GM12878 (cell line): ENCODE measurements around the gene OSBPL3. TPM values are rescaled to one million over a fixed set of nuclear protein-coding genes. Genes with fewer than 3 reads are reported as not detected.

ENCODE experiments used
- ATAC-seq: fragments of 200-7000 bp; cut with Tn5 transposase; 3 replicates; pipeline ENCODE4 v1.9.1; 2020; ENCODE audit warnings: mild to moderate bottlenecking, moderate library complexity
- BruUV-seq: library from RNA; stranded (reverse); fragments of 400-500 nt; replicated peaks from 2 replicates; lab custom pipeline; 2021; lab: Mats Ljungman, UMichigan
- CTCF ChIA-PET: fragments of 300-600 bp; sonication (Branson Sonifier 250); formaldehyde crosslinking; extraction: SDS; loops from one replicate; lab custom pipeline; 2021; ENCODE audit warnings: inconsistent platforms; lab: Yijun Ruan, JAX
- POLR2A ChIA-PET: fragments of 350-600 bp; formaldehyde crosslinking; extraction: SDS; loops from one replicate; lab custom pipeline; 2021; ENCODE audit warnings: inconsistent platforms; lab: Charles Lee
- RAD21 ChIA-PET: fragments of 300-600 bp; sonication (Branson Sonifier 250); formaldehyde crosslinking; loops from one replicate; lab custom pipeline; 2023; ENCODE audit warnings: antibody characterized with exemption; ENCODE audit not compliant: unreplicated experiment; lab: Charles Lee
- SMC1A ChIA-PET: fragments of 300-600 bp; sonication (Branson Sonifier 250); formaldehyde crosslinking; loops from one replicate; lab custom pipeline; 2023; ENCODE audit not compliant: unreplicated experiment, uncharacterized antibody; lab: Charles Lee
- DNase-seq: peaks from one replicate; pipeline ENCODE4 v3.0.0-alpha.2; 2011; ENCODE audit warnings: low read depth, low spot score
- FAIRE-seq: peaks from 3 replicates; lab custom pipeline; 2011; peaks lifted over from hg19 to GRCh38; lab: Jason Lieb, UNC
- H2AFZ ChIP-seq: 2 replicates; pipeline ENCODE4 v1.6.0; 2011; ENCODE audit warnings: low read depth, low read length, control low read depth; ENCODE audit not compliant: control insufficient read depth
- H3K27ac ChIP-seq: 2 replicates; pipeline ENCODE4 v1.5.1; 2011; ENCODE audit warnings: control low read depth; ENCODE audit not compliant: control insufficient read depth, insufficient read depth
- H3K27me3 ChIP-seq, 2 experiments: replicated peaks in 1 of 2; 2 replicates each; pipeline versions ENCODE4 v1.6.0 to v1.6.1; 2011; ENCODE audit warnings: low read length in 1 of 2; ENCODE audit not compliant: control insufficient read depth in 2 of 2, insufficient read depth in 2 of 2
- H3K36me3 ChIP-seq, 2 experiments: 2 replicates each; pipeline ENCODE4 v1.5.1; 2011; ENCODE audit warnings: low read length in 1 of 2; ENCODE audit not compliant: control insufficient read depth in 2 of 2, insufficient read depth in 2 of 2
- H3K4me1 ChIP-seq: 2 replicates; pipeline ENCODE4 v1.6.1; 2011; ENCODE audit warnings: mild to moderate bottlenecking, low read length, moderate library complexity, mixed read lengths; ENCODE audit not compliant: control insufficient read depth, insufficient read depth
- H3K4me2 ChIP-seq: 2 replicates; pipeline ENCODE4 v1.6.0; 2011; ENCODE audit warnings: control low read depth; ENCODE audit not compliant: control insufficient read depth, insufficient read depth
- H3K4me3 ChIP-seq: fragments of 200-600 bp; sonication (generic); 2 replicates; pipeline ENCODE4 v1.5.1; 2016
- H3K79me2 ChIP-seq: 2 replicates; pipeline ENCODE4 v1.6.0; 2011; ENCODE audit warnings: low read length; ENCODE audit not compliant: control insufficient read depth, insufficient read depth
- H3K9ac ChIP-seq: 2 replicates; pipeline ENCODE4 v1.8.0; 2011; ENCODE audit warnings: low read length, control low read depth, mixed read lengths; ENCODE audit not compliant: control insufficient read depth, insufficient read depth
- H3K9me3 ChIP-seq: replicated peaks from 3 replicates; pipeline ENCODE4 v1.5.1; 2011; ENCODE audit warnings: mild to moderate bottlenecking, low read length; ENCODE audit not compliant: control insufficient read depth, insufficient read depth
- H4K20me1 ChIP-seq: 2 replicates; pipeline ENCODE4 v1.6.0; 2011; ENCODE audit not compliant: control insufficient read depth, insufficient read depth
- BACH1 ChIP-seq: fragments of 450-650 bp; IDR thresholded peaks from 2 replicates; pipeline ENCODE4 v1.6.1; 2017; ENCODE audit warnings: mild to moderate bottlenecking, borderline replicate concordance
- CHD1 ChIP-seq: IDR thresholded peaks from 2 replicates; pipeline ENCODE4 v1.6.1; 2012; ENCODE audit warnings: low read depth, low read length, improper control_type of control experiment
- CREB1 ChIP-seq: IDR thresholded peaks from 2 replicates; pipeline ENCODE4 v1.6.1; 2012; ENCODE audit warnings: low read depth, mild to moderate bottlenecking, inconsistent platforms
- ETV6 ChIP-seq, 2 experiments: fragments of 450-650 bp in 1 of 2; IDR thresholded peaks in 1 of 2; conservative IDR thresholded peaks in 1 of 2; 2 replicates each; pipeline ENCODE4 v1.6.1; 2014; ENCODE audit warnings: antibody characterized with exemption in 1 of 2, borderline replicate concordance in 1 of 2, low read depth in 1 of 2, mild to moderate bottlenecking in 1 of 2, moderate library complexity in 1 of 2
- IKZF1 ChIP-seq: fragments of 450-650 bp; conservative IDR thresholded peaks from 2 replicates; pipeline ENCODE4 v1.6.1; 2017; ENCODE audit warnings: antibody characterized with exemption, mild to moderate bottlenecking
- IKZF2 ChIP-seq, 2 experiments: fragments of 450-650 bp; IDR thresholded peaks; 2 replicates each; pipeline ENCODE4 v1.6.1; 2017; ENCODE audit warnings: mild to moderate bottlenecking in 2 of 2, moderate library complexity in 2 of 2
- KLF5 ChIP-seq: fragments of 450-650 bp; IDR thresholded peaks from 2 replicates; pipeline ENCODE4 v1.6.1; 2014; ENCODE audit warnings: mild to moderate bottlenecking; ENCODE audit not compliant: partially characterized antibody
- MTA2 ChIP-seq: fragments of 450-650 bp; IDR thresholded peaks from 2 replicates; pipeline ENCODE4 v1.6.1; 2016; ENCODE audit warnings: low read depth, mild to moderate bottlenecking, moderate library complexity
- NFXL1 ChIP-seq: fragments of 450-650 bp; IDR thresholded peaks from 2 replicates; pipeline ENCODE4 v1.6.1; 2017; ENCODE audit warnings: antibody characterized with exemption, mild to moderate bottlenecking, borderline replicate concordance
- NR2F1 ChIP-seq: fragments of 450-650 bp; conservative IDR thresholded peaks from 2 replicates; pipeline ENCODE4 v1.6.1; 2017; ENCODE audit warnings: mild to moderate bottlenecking
- SKIL ChIP-seq: fragments of 450-650 bp; IDR thresholded peaks from 2 replicates; pipeline ENCODE4 v1.6.1; 2017; ENCODE audit warnings: mild to moderate bottlenecking, low read depth, inconsistent platforms; ENCODE audit not compliant: poor library complexity, severe bottlenecking
- SMAD1 ChIP-seq: fragments of 450-650 bp; IDR thresholded peaks from 2 replicates; pipeline ENCODE4 v1.6.1; 2018; ENCODE audit warnings: mild to moderate bottlenecking, low read depth; ENCODE audit not compliant: partially characterized antibody
- SMARCA5 ChIP-seq: fragments of 450-650 bp; IDR thresholded peaks from 2 replicates; pipeline ENCODE4 v1.6.1; 2017; ENCODE audit warnings: mild to moderate bottlenecking
- TCF3 ChIP-seq: IDR thresholded peaks from 2 replicates; pipeline ENCODE4 v1.6.1; 2012; ENCODE audit warnings: low read depth, mild to moderate bottlenecking, low read length, borderline replicate concordance; ENCODE audit not compliant: insufficient read depth
- ZBED1 ChIP-seq: IDR thresholded peaks from 2 replicates; pipeline ENCODE4 v1.6.1; 2016; ENCODE audit warnings: borderline replicate concordance
- WGBS: methylation state at CpG from one replicate; pipeline ENCODE4 v1.1.6; 2016; ENCODE audit warnings: low lambda C conversion rate; ENCODE audit not compliant: insufficient replicate concordance, insufficient coverage; ENCODE audit errors: missing lambda C conversion rate; 5-methylcytosine and 5-hydroxymethylcytosine counted together
- in situ Hi-C: fragments of 300-500 bp; cut with MboI; formaldehyde crosslinking; loops from 9 replicates; pipeline ENCODE4 v1.14.3; 2018; ENCODE audit warnings: mixed read lengths
- intact Hi-C: fragments of 100-400 bp; cut with micrococcal nuclease; formaldehyde crosslinking; loops from one replicate; pipeline ENCODE4 v1.14.2; 2022; ENCODE audit not compliant: unreplicated experiment
- polyA plus RNA-seq, 11 experiments: library from polyadenylated mRNA; depleted of rRNA in 4 of 11; unstranded in 6 of 11; stranded (reverse) in 5 of 11; fragments of >200 nt; fragmentation: Nextera tagmentation in 4 of 11; fragmentation: Illumina TruSeq in 1 of 11; extraction: Ambion mirVana in 4 of 11; extraction: Trizol in 1 of 11; gene quantifications; 1 replicate in 1 of 11; 2 replicates in 10 of 11; pipeline versions ENCODE4 v1.2.1 to v1.2.3, GENCODE V29; 2011 to 2016; ENCODE audit warnings: inconsistent platforms in 2 of 11, missing spikeins in 2 of 11, low read depth in 1 of 11
- total RNA-seq, 4 experiments: library from RNA; depleted of rRNA in 3 of 4; stranded (reverse); fragments of >200 nt in 3 of 4; fragmentation: Illumina TruSeq in 1 of 4; extraction: Trizol in 1 of 4; gene quantifications; 2 replicates each; pipeline versions ENCODE4 v1.2.1 to v1.2.3, GENCODE V29; 2013 to 2021

Gene OSBPL3
- total and polyA plus RNA-seq, 10 of the 15 experiments (the other 5 are each of a cell fraction or from before 2014, with no cell fraction given) = 6.1 to 46.6 (median 27.0) TPM

GRCh38 chr7:25029075-25029474 lies 49.1 kb upstream of the OSBPL3 start:
- in situ Hi-C loops = no loop called here
- Histone ChIP-seq H3K27me3 (peaks cover 0 to 4% of the 10 kb centered on the region in 2 experiments; a peak in 1 of 4 replicates), H3K4me3 (no peak overlapping the region)
- DNase-seq = no peak
- TF ChIP-seq NFXL1 = no peak
- no peak for TF ChIP-seq SMARCA5
- no peak for TF ChIP-seq ETV6 (conservative IDR thresholded peaks at IDR 0.05 in 1 of 2, IDR thresholded peaks at IDR 0.05 in 1 of 2; ENCODE audit: borderline replicate concordance in 1 of 2, low read depth in 1 of 2)
- no peak for TF ChIP-seq KLF5
- TF ChIP-seq, all 136 proteins: peak for 0
- ChIA-PET RAD21 (interaction anchor here (1.1 kb wide), 1 partner anchor 208 kb away, joined by 3 read pairs; no protein-coding TSS in a partner anchor), SMC1A (interaction anchor here (0.7 to 1.9 kb wide), 9 partner anchors 9 to 971 kb away, joined by 3 to 7 read pairs (median 3); no protein-coding TSS in a partner anchor), POLR2A (interaction anchor here (1.0 kb wide), 1 partner anchor 17 kb away, joined by 3 read pairs; no protein-coding TSS in a partner anchor), CTCF (interaction anchor here (0.7 to 2.0 kb wide), 7 partner anchors 12 to 209 kb away, joined by 3 to 6 read pairs (median 4); no protein-coding TSS in a partner anchor)
- Histone ChIP-seq H3K79me2 (no peaks in the 10 kb centered on the region), H3K36me3 (no peaks in the 10 kb centered on the region), H3K9me3 (no peaks in the 10 kb centered on the region), H4K20me1 (no peaks in the 10 kb centered on the region), H3K4me1 (peaks cover 19% of the 10 kb centered on the region), H2AFZ (no peak overlapping the region), H3K27ac (no peak overlapping the region), H3K9ac (no peak overlapping the region), H3K4me2 (no peak overlapping the region)
- ATAC-seq (peak; percentile 20), FAIRE-seq (no peak)
- BruUV-seq = no TSS peak
- intact Hi-C loops = no loop called here
- 88% methylated on average over 1 of the region's 1 CpG for WGBS

- FAIRE-seq (peak; percentile 57), DNase-seq (no peak), ATAC-seq (peak; percentile 40)
- ChIA-PET SMC1A (interaction anchor here (0.7 to 1.7 kb wide), 8 partner anchors 10 to 971 kb away, joined by 3 to 7 read pairs (median 4); no protein-coding TSS in a partner anchor), CTCF (interaction anchor here (1.0 to 2.0 kb wide), 4 partner anchors 11 to 208 kb away, joined by 3 to 6 read pairs (median 4); no protein-coding TSS in a partner anchor), POLR2A (interaction anchor here (1.0 kb wide), 1 partner anchor 17 kb away, joined by 3 read pairs; no protein-coding TSS in a partner anchor), RAD21 (no interaction called here)
- Histone ChIP-seq H3K27ac (no peak overlapping the region; the same call in 1 of the 2 replicates), H3K4me2 (peak overlapping the region; percentile 50; the same call in 1 of the 2 replicates), H3K36me3 (no peaks in the 10 kb centered on the region), H3K4me3 (no peak overlapping the region), H3K9me3 (no peaks in the 10 kb centered on the region), H2AFZ (no peak overlapping the region), H3K27me3 (peaks cover 0 to 4% of the 10 kb centered on the region in 2 experiments; a peak in 1 of 4 replicates), H4K20me1 (no peaks in the 10 kb centered on the region), H3K9ac (no peak overlapping the region), H3K4me1 (peaks cover 19% of the 10 kb centered on the region), H3K79me2 (no peaks in the 10 kb centered on the region)
- WGBS = 81% methylated on average over 8 of the region's 8 CpGs
- no TSS peak for BruUV-seq
- in situ Hi-C loops (no loop called here), intact Hi-C loops (no loop called here)
- TF ChIP-seq CREB1 (no peak), BACH1 (no peak), IKZF1 (peak; percentile 56), IKZF2 (IDR thresholded peaks at IDR 0.05) (peak; percentile 54 to 79), NR2F1 (no peak), SKIL (no peak), MTA2 (peak; percentile 82), SMAD1 (no peak), CHD1 (no peak), TCF3 (no peak), ZBED1 (no peak)
These were observed 48.5 kb upstream of the OSBPL3 start for GRCh38 chr7:25028370-25029021.
